HCT116 (cell line): ENCODE results near the gene TRDN. TPM values are rescaled to one million over a fixed set of nuclear protein-coding genes. Genes with fewer than 3 reads are reported as not detected.

Experiments used
- ATAC-seq: fragments of 200-7000 bp; cut with Tn5 transposase; 2 replicates; pipeline ENCODE4 v1.9.1; 2020; ENCODE audit warnings: mild to moderate bottlenecking, moderate library complexity
- BruUV-seq: library from RNA; stranded (reverse); fragments of 400-500 nt; replicated peaks from 2 replicates; lab custom pipeline; 2021; lab: Mats Ljungman, UMichigan
- CTCF ChIA-PET: fragments of 300-600 bp; sonication (Branson Sonifier 250); formaldehyde crosslinking; loops from one replicate; lab custom pipeline; 2021; ENCODE audit warnings: antibody characterized with exemption; lab: Charles Lee
- POLR2A ChIA-PET: fragments of 300-600, 350-600 bp; sonication (Branson Sonifier 250); formaldehyde crosslinking; loops from one replicate; lab custom pipeline; 2021; ENCODE audit warnings: antibody characterized with exemption; lab: Charles Lee
- RAD21 ChIA-PET, 2 experiments: fragments of 300-600 bp; sonication (Branson Sonifier 250); formaldehyde crosslinking; loops; one replicate each; lab custom pipeline; 2023; ENCODE audit warnings: low total read pairs in 2 of 2; ENCODE audit not compliant: uncharacterized antibody in 2 of 2, unreplicated experiment in 2 of 2, low non-redundant PET in 1 of 2; lab: Charles Lee
- DNase-seq: peaks from one replicate; pipeline ENCODE4 v3.0.0-alpha.2; 2010; ENCODE audit warnings: low read depth, low spot score
- H2AFZ ChIP-seq: fragments of 200-600 bp; shearing (Covaris generic), sonication (generic); 2 replicates; pipeline ENCODE4 v1.6.1; 2017; ENCODE audit warnings: low read depth, mixed run types, mixed read lengths, antibody characterized with exemption, low read length; ENCODE audit not compliant: poor library complexity, severe bottlenecking
- H3K27ac ChIP-seq: 2 replicates; pipeline ENCODE4 v1.5.1; 2012; ENCODE audit warnings: low read depth, low read length
- H3K27me3 ChIP-seq: fragments of 200-600 bp; sonication (generic); 2 replicates; pipeline ENCODE4 v1.6.1; 2016; ENCODE audit warnings: mixed run types, low read length, mixed read lengths; ENCODE audit not compliant: insufficient read depth
- H3K36me3 ChIP-seq, 2 experiments: fragments of 200-500 bp in 1 of 2; fragments of 200-600 bp in 1 of 2; sonication (Bioruptor generic) in 1 of 2; sonication (generic) in 1 of 2; 2 replicates each; pipeline versions ENCODE4 v1.5.1 to v1.6.1; 2014 to 2016; ENCODE audit warnings: low read length in 2 of 2, inconsistent platforms in 1 of 2, mixed read lengths in 1 of 2, mixed run types in 1 of 2; ENCODE audit not compliant: insufficient read depth in 2 of 2, control insufficient read depth in 1 of 2
- H3K4me1 ChIP-seq, 2 experiments: fragments of 200-600 bp in 1 of 2; sonication (generic) in 1 of 2; 2 replicates each; pipeline versions ENCODE4 v1.5.1 to v1.6.1; 2012 to 2017; ENCODE audit warnings: low read length in 2 of 2, inconsistent platforms in 1 of 2, mild to moderate bottlenecking in 1 of 2, mixed read lengths in 1 of 2, mixed run types in 1 of 2, moderate library complexity in 1 of 2; ENCODE audit not compliant: insufficient read depth in 2 of 2, control insufficient read depth in 1 of 2
- H3K4me2 ChIP-seq: fragments of 200-600 bp; sonication (generic); 2 replicates; pipeline ENCODE4 v1.6.1; 2017; ENCODE audit warnings: mixed run types, low read length, mixed read lengths
- H3K4me3 ChIP-seq, 2 experiments: fragments of 200-600 bp in 1 of 2; sonication (generic) in 1 of 2; replicated peaks in 1 of 2; 2 replicates each; pipeline ENCODE4 v1.5.1; 2011 to 2016; ENCODE audit warnings: low read length in 2 of 2, control low read depth in 1 of 2, low read depth in 1 of 2, mild to moderate bottlenecking in 1 of 2, mixed read lengths in 1 of 2, mixed run types in 1 of 2
- H3K79me2 ChIP-seq: fragments of 200-600 bp; sonication (generic); 2 replicates; pipeline ENCODE4 v1.6.1; 2017; ENCODE audit warnings: mild to moderate bottlenecking, mixed run types, low read length, moderate library complexity, mixed read lengths; ENCODE audit not compliant: insufficient read depth
- H3K9ac ChIP-seq: fragments of 200-600 bp; sonication (generic); 2 replicates; pipeline ENCODE4 v1.6.1; 2016; ENCODE audit warnings: low read length, mixed read lengths
- H3K9me2 ChIP-seq: fragments of 200-600 bp; sonication (generic), shearing (Covaris generic); 2 replicates; pipeline ENCODE4 v1.6.1; 2017; ENCODE audit warnings: mixed run types, mild to moderate bottlenecking, moderate library complexity; ENCODE audit not compliant: insufficient read depth
- H3K9me3 ChIP-seq, 2 experiments: fragments of 200-500 bp in 1 of 2; fragments of 200-600 bp in 1 of 2; sonication (Bioruptor generic) in 1 of 2; sonication (generic) in 1 of 2; 2 replicates each; pipeline ENCODE4 v1.6.1; 2014 to 2017; ENCODE audit warnings: low read length in 2 of 2, mixed read lengths in 2 of 2, inconsistent platforms in 1 of 2, low read depth in 1 of 2, mild to moderate bottlenecking in 1 of 2, mixed run types in 1 of 2, moderate library complexity in 1 of 2; ENCODE audit not compliant: control insufficient read depth in 1 of 2, insufficient read depth in 1 of 2
- H4K20me1 ChIP-seq: fragments of 200-600 bp; sonication (generic), shearing (Covaris generic); 2 replicates; pipeline ENCODE4 v1.6.1; 2017; ENCODE audit warnings: mixed run types, mild to moderate bottlenecking, moderate library complexity; ENCODE audit not compliant: insufficient read depth
- CTCF ChIP-seq, 3 experiments: fragments of 200-600 bp in 1 of 3; sonication (generic) in 1 of 3; IDR thresholded peaks in 2 of 3; conservative IDR thresholded peaks in 1 of 3; 2 replicates each; pipeline ENCODE4 v1.5.1; 2012 to 2017; ENCODE audit warnings: low read depth in 2 of 3, low read length in 2 of 3, antibody characterized with exemption in 1 of 3, borderline replicate concordance in 1 of 3, control low read depth in 1 of 3, mild to moderate bottlenecking in 1 of 3, mixed read lengths in 1 of 3, mixed run types in 1 of 3, moderate library complexity in 1 of 3; ENCODE audit not compliant: insufficient read depth in 1 of 3
- EGR1 ChIP-seq: IDR thresholded peaks from 2 replicates; pipeline ENCODE4 v1.6.1; 2012; ENCODE audit warnings: low read depth
- EZH2 ChIP-seq: fragments of 200-600 bp; sonication (generic); IDR thresholded peaks from 2 replicates; pipeline ENCODE4 v1.6.1; 2017; ENCODE audit warnings: antibody characterized with exemption, mixed run types
- EZH2phosphoT487 ChIP-seq: fragments of 200-600 bp; IDR thresholded peaks from 2 replicates; pipeline ENCODE4 v1.6.1; 2018; ENCODE audit warnings: antibody characterized with exemption, borderline replicate concordance
- MAX ChIP-seq: IDR thresholded peaks from 2 replicates; pipeline ENCODE4 v1.6.1; 2012
- YY1 ChIP-seq: IDR thresholded peaks from 2 replicates; pipeline ENCODE4 v1.6.1; 2011; ENCODE audit warnings: low read length, low read depth, moderate library complexity, mild to moderate bottlenecking; ENCODE audit not compliant: insufficient replicate concordance; ENCODE audit errors: extremely low read depth
- intact Hi-C: fragments of 100-400 bp; cut with micrococcal nuclease; formaldehyde crosslinking; loops from 2 replicates; pipeline ENCODE4 v1.10.0; 2022
- total RNA-seq: library from RNA; stranded (reverse); gene quantifications from one replicate; pipeline ENCODE4 v1.2.1, GENCODE V29; 2021; ENCODE audit not compliant: unreplicated experiment

TRDN gene
- total RNA-seq, 1 experiment from 2014 or later, result not detected

DNA sequence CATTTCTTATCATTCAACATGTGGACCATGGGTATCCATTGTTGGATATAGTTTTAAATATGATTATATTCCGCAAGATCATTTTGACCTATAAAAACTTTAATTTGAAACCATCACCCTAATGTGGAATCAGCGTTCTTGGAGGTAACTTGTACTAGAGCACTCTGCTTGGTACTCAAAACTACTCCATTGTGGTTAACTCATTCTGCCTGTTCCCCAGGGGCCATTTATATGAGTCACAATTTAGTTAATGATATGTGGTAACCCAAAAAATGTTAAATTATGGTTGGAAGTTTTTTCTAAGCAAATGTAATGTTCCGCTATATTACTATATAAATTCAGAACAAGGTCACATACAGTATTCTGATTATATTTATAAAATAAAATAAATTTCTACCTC, 109.3 kb downstream of the TRDN start (continued):
- no peak for TF ChIP-seq YY1

GRCh38 chr6:123526128-123526527, 110.6 kb downstream of the TRDN start:
- no peak overlapping the region for H3K9ac ChIP-seq
- no peaks in the 10 kb centered on the region for H3K79me2 ChIP-seq
- H3K9me2 ChIP-seq, result no peaks in the 10 kb centered on the region
- TF ChIP-seq MAX (no peak), CTCF (IDR thresholded peaks at IDR 0.05 in 2 of 3, conservative IDR thresholded peaks at IDR 0.05 in 1 of 3; ENCODE audit: borderline replicate concordance in 1 of 3, insufficient read depth in 1 of 3, low read depth in 2 of 3, low read length in 2 of 3) (no peak)
- intact Hi-C loops, result no loop called here
- no peaks in the 10 kb centered on the region for H3K4me1 ChIP-seq
- no TSS peak for BruUV-seq
- DNase-seq (no peak), ATAC-seq (no peak)
- H3K27ac ChIP-seq, result no peak overlapping the region
- 0 out of 2 replicates have a peak, but pooled peaks cover 3% of the 10 kb centered on the region for H3K27me3 ChIP-seq
- H2AFZ ChIP-seq, result no peak overlapping the region
- no peak overlapping the region for H3K4me3 ChIP-seq
- ChIA-PET CTCF (no interaction called here), RAD21 (no interaction called here), POLR2A (no interaction called here)
- H3K36me3 ChIP-seq, result no peaks in the 10 kb centered on the region
- no peaks in the 10 kb centered on the region; the same call in 1 of the 2 replicates for H4K20me1 ChIP-seq
- no peaks in the 10 kb centered on the region for H3K9me3 ChIP-seq
- H3K4me2 ChIP-seq, result no peak overlapping the region

- ChIA-PET CTCF (no interaction called here), RAD21 (no interaction called here), POLR2A (no interaction called here)
- Histone ChIP-seq H4K20me1 (no peaks in the 10 kb centered on the region; the same call in 1 of the 2 replicates), H3K27me3 (0 out of 2 replicates have a peak, but pooled peaks cover 6% of the 10 kb centered on the region), H3K9me3 (no peaks in the 10 kb centered on the region), H3K36me3 (no peaks in the 10 kb centered on the region), H3K9ac (no peak overlapping the region), H2AFZ (no peak overlapping the region), H3K9me2 (no peaks in the 10 kb centered on the region), H3K27ac (no peak overlapping the region), H3K79me2 (no peaks in the 10 kb centered on the region), H3K4me2 (no peak overlapping the region), H3K4me1 (no peaks in the 10 kb centered on the region), H3K4me3 (no peak overlapping the region)
- DNase-seq, result no peak
- BruUV-seq, result no TSS peak
- no peak for TF ChIP-seq EZH2
- no peak for TF ChIP-seq EZH2phosphoT487
- TF ChIP-seq EGR1, result no peak
- intact Hi-C loops, result no loop called here
- no peak for ATAC-seq
Measured at GRCh38 chr6:123524781-123525180, 112.0 kb downstream of the TRDN start.
